ENCODE results near the gene GDF7. TPM values are rescaled to one million over a fixed set of nuclear protein-coding genes. Genes with fewer than 3 reads are reported as not detected.

Gene GDF7
- total RNA-seq, 2 experiments from 2014 or later, result 0.06 TPM

DNA sequence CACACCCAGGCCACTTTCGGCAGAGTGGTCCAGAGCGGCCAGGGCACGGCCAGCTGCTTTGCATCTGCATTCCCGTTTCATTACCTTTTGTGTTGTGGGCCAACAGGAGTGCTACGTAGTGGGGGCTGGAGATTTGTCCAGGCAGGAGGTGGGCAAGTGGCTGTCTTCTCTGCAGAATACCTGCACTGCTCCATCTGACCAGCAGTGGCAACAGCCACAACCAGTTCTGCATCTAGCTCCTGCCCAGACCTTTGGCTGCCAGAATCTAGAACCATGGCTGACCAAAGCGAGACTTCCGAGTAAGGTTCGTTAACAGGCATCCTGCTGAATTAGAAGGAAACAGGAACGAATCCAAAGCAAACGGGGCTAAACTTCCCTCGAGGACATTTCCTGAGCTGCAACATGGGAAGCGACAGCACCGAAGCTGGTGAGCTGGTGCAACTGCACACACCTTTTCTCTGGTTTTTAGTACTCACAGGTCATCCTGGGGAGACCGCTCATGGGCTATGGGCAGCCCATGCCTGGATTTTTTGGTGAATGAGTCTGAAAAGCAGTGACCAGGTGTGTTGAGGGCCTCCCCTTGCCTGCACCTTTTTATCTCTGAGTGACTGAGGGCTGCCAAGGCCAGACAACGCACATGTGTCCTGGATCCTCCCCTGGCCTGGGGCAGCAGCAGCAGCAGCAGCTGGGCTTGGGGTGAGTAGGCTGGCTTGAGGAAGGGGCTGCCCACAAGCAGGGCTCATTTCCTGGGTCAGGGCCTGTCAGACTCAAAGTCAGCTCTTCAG lies 10.5 kb downstream of the GDF7 start:
- no peaks in the 10 kb centered on the region for H3K79me2 ChIP-seq (ENCODE audit: insufficient read depth, low read depth, low read length)
- H3K4me1 ChIP-seq (ENCODE audit: insufficient read depth, low read length, poor library complexity, severe bottlenecking), result peaks cover 39% of the 10 kb centered on the region
- intact Hi-C loops (cut with micrococcal nuclease; ENCODE audit: unreplicated experiment), result loop anchor here (2.0 to 5.0 kb wide), 3 partner anchors 67 to 285 kb away; partner anchors contain the start of gene LDAH
- TF ChIP-seq, protein P1, sequence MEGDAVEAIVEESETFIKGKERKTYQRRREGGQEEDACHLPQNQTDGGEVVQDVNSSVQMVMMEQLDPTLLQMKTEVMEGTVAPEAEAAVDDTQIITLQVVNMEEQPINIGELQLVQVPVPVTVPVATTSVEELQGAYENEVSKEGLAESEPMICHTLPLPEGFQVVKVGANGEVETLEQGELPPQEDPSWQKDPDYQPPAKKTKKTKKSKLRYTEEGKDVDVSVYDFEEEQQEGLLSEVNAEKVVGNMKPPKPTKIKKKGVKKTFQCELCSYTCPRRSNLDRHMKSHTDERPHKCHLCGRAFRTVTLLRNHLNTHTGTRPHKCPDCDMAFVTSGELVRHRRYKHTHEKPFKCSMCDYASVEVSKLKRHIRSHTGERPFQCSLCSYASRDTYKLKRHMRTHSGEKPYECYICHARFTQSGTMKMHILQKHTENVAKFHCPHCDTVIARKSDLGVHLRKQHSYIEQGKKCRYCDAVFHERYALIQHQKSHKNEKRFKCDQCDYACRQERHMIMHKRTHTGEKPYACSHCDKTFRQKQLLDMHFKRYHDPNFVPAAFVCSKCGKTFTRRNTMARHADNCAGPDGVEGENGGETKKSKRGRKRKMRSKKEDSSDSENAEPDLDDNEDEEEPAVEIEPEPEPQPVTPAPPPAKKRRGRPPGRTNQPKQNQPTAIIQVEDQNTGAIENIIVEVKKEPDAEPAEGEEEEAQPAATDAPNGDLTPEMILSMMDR (conservative IDR thresholded peaks at IDR 0.05; ENCODE audit: low read length), result peak; percentile 79
- TF ChIP-seq EZH2phosphoT487 (IDR thresholded peaks at IDR 0.05; ENCODE audit: borderline replicate concordance, low read depth, low read length), result no peak
- H3K36me3 ChIP-seq (ENCODE audit: insufficient read depth, low read length), result no peaks in the 10 kb centered on the region
- peak overlapping the region; percentile 69 for H3K4me2 ChIP-seq (ENCODE audit: low read length)
- ChIA-PET CTCF (ENCODE audit: unreplicated experiment) (interaction anchor here (0.6 to 3.4 kb wide), 9 partner anchors 15 to 286 kb away, joined by 3 to 25 read pairs (median 7); partner anchors contain the start of gene HS1BP3), POLR2A (interaction anchor here (0.5 to 5.1 kb wide), 18 partner anchors 8 to 185 kb away, joined by 3 to 30 read pairs (median 6); partner anchors contain the start of genes GDF7, HS1BP3 and LDAH)
- peak overlapping the region; percentile 44; the same call in 1 of the 2 replicates for H2AFZ ChIP-seq (ENCODE audit: low read length)
- H3K9me3 ChIP-seq (ENCODE audit: low read length), result no peaks in the 10 kb centered on the region
- H3K27ac ChIP-seq (ENCODE audit: low read depth, low read length, poor library complexity, severe bottlenecking), result peak overlapping the region; percentile 86
- no peaks in the 10 kb centered on the region for H3K9me2 ChIP-seq (ENCODE audit: insufficient read depth, low read length)
- DNase-seq (ENCODE audit: low spot score), result peak; percentile 53
- BruUV-seq (replicated peaks), result no TSS peak
- H3K4me3 ChIP-seq (ENCODE audit: low read depth, low read length, poor library complexity, severe bottlenecking), result peak overlapping the region; percentile 1
- no peaks in the 10 kb centered on the region for H4K20me1 ChIP-seq (ENCODE audit: insufficient read depth, low read length)

DNA sequence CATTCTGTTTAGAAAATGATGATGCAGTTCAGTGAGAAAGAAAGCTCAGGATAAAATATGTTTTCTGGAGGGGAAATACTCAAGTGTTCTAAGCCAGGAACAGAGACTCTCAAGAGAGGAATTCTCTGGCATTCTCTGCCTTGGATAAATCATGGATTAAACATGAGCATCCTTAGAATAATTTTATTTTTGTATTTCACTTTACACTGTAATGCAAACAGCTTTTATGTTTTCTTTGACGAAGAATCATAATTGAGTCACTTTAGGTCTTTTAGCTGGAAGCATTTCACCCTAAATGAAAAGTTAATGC lies 11.1 kb downstream of the GDF7 start:
- no TSS peak for BruUV-seq (replicated peaks)
- Histone ChIP-seq H2AFZ (ENCODE audit: low read length) (no peak overlapping the region; the same call in 1 of the 2 replicates), H3K79me2 (ENCODE audit: insufficient read depth, low read depth, low read length) (no peaks in the 10 kb centered on the region), H4K20me1 (ENCODE audit: insufficient read depth, low read length) (no peaks in the 10 kb centered on the region), H3K27ac (ENCODE audit: low read depth, low read length, poor library complexity, severe bottlenecking) (peak overlapping the region; percentile 86), H3K36me3 (ENCODE audit: insufficient read depth, low read length) (no peaks in the 10 kb centered on the region), H3K9me3 (ENCODE audit: low read length) (no peaks in the 10 kb centered on the region), H3K4me2 (ENCODE audit: low read length) (peak overlapping the region; percentile 69), H3K9me2 (ENCODE audit: insufficient read depth, low read length) (no peaks in the 10 kb centered on the region), H3K4me1 (ENCODE audit: insufficient read depth, low read length, poor library complexity, severe bottlenecking) (peaks cover 42% of the 10 kb centered on the region), H3K4me3 (ENCODE audit: low read depth, low read length, poor library complexity, severe bottlenecking) (no peak overlapping the region)
- ChIA-PET CTCF (ENCODE audit: unreplicated experiment) (interaction anchor here (0.6 to 3.4 kb wide), 5 partner anchors 17 to 28 kb away, joined by 3 to 25 read pairs (median 12); partner anchors contain the start of gene HS1BP3), POLR2A (interaction anchor here (0.5 to 5.1 kb wide), 12 partner anchors 10 to 84 kb away, joined by 3 to 30 read pairs (median 8); partner anchors contain the start of genes GDF7 and HS1BP3)
- no peak for DNase-seq (ENCODE audit: low spot score)
- intact Hi-C loops (cut with micrococcal nuclease; ENCODE audit: unreplicated experiment), result loop anchor here (5.0 kb wide), 1 partner anchor 284 kb away; no protein-coding TSS in a partner anchor
- no peak for TF ChIP-seq EZH2phosphoT487 (IDR thresholded peaks at IDR 0.05; ENCODE audit: borderline replicate concordance, low read depth, low read length)
- TF ChIP-seq, protein P1 (conservative IDR thresholded peaks at IDR 0.05; ENCODE audit: low read length), result no peak

All from OCI-LY7 (cell line).